HuH-7 (cell line): ENCODE measurements around the gene FOXJ3.
A peak's percentile ranks its signal among the peaks of the same experiment; 100 is the strongest.

Experiments used
- DNase-seq: peaks from one replicate; pipeline ENCODE4 v3.0.0; 2011; ENCODE audit warnings: low spot score

FOXJ3 gene

DNA sequence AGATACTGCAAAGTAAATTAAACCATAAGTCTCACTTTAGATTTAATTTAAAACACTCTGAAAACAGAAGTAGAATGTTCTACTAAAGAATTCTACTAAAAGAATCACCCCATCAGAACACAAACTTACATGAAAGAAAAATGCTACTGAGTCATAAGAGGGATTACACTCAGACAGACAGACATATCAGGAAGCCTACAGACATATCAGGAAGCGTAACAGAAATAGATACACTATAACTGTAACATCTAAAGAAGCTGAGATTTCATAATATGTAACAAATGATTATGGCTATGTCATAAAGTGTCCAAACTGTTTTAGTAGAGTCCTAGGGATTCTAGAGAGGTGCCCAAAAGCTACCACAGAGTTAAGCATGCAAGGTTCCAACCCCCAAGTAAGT is 23.9 kb downstream of the FOXJ3 start:
- DNase-seq = no peak

DNA sequence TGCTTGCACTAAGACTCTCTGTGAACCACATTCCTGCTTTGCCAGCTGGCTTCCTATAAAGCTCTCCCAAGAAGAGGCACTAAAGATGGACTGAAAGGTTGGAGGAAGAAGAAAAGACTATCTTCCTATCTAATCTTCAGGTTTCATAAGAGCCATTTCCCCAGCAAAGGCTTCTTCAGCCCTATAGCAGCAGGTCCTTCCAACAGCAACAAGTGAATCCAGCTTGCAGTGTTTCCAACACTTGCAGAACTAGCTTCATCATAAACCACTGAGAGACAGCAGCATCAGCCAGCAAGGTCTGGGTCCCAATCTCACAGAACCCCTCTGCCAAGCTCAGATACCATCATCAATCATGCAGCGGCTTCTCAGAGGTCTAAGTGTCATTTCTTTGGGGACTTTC is 28.1 kb downstream of the FOXJ3 start:
- DNase-seq = no peak

DNA sequence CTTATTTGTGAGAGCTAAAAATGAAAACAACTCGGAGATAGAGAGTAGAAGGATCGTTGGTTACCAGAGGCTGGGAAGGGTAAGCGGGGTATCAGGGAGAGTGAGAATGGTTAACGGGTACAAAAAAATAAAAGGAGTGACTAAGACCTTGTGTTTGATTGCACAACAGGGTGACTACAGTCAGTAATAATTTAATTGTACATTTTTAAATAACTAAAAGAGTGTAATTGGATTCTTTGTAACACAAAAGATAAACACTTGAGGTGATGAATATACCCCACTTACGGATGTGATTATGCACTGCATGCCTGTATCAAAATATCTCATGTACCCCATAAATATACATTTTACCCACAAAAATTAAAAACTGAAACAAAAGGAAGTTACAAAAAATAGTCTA is 29.4 kb downstream of the FOXJ3 start:
- DNase-seq = no peak

DNA sequence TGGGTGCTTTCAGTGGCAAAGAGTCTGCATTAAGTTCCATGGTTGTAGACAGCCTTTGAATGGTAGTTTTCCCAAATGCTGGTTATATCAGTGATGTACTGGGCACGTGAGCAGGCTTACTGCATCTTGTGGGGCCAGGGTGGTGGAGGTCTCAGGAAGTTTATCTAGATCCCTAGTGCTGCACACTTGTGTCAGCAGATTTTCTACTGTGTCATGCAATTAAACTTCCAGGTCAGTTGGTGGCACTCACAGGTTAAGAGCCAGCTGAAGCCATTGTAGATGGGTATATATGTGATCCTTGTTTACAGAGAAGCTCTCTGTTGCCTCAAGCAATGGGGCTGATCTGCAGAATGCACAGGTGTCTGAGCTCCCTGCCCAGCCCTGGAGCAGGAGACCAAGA is 33.0 kb downstream of the FOXJ3 start:
- no peak for DNase-seq

DNA sequence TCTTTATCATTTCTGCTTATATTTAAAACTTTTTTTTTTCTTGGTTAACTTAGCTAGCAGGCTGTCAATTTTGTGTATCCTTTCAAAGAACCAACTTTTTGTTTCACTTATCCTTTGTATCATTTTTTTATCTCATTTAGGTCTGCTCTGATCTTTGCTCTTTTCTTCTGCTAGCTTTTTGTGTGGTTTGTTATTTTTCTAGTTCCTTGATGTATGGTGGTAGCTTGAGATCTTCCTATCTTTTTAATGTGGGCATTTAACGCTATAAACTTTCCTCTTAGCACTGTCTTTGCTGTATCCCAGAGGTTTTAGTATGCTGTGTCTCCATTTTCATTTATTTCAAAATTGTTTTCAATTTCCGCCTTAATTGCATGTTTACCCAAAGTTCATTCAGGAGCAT is 36.5 kb downstream of the FOXJ3 start:
- DNase-seq = no peak

DNA sequence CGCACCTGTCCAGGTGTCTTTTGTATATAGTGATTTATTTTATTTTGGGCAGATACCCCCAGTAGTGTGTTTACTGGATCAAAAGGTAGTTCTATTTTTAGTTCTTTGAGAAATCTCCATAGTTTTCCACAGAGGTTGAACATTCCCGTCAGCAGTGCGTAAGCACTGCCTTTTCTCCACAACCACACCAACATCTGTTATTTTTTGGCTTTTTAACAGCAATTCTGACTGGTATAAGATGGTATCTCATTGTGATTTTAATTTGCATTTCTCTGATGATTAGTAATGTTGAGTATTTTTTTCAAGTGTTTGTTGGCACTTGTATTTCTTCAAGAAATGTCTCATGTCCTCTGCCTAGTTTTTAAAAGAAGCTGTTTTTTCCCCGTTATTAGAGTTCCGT is 39.2 kb downstream of the FOXJ3 start:
- no peak for DNase-seq

DNA sequence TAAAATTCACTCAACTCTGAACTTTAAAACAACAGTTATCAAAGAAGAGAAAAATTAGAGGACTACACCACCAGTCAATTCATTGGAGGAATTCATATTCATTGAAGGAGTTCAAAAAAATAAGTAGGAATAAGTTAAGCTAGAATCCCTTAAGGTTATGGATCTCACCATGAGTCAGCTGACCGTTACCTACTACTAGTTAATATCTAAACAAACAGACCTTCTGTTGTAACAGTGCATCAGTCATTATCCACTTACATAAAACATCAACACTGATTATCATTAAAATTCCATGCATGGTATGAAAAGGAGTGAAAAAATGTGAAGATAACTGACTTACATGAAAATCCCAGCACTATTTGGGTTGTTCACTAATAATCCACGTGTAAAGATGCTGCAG is 44.9 kb downstream of the FOXJ3 start:
- no peak for DNase-seq

DNA sequence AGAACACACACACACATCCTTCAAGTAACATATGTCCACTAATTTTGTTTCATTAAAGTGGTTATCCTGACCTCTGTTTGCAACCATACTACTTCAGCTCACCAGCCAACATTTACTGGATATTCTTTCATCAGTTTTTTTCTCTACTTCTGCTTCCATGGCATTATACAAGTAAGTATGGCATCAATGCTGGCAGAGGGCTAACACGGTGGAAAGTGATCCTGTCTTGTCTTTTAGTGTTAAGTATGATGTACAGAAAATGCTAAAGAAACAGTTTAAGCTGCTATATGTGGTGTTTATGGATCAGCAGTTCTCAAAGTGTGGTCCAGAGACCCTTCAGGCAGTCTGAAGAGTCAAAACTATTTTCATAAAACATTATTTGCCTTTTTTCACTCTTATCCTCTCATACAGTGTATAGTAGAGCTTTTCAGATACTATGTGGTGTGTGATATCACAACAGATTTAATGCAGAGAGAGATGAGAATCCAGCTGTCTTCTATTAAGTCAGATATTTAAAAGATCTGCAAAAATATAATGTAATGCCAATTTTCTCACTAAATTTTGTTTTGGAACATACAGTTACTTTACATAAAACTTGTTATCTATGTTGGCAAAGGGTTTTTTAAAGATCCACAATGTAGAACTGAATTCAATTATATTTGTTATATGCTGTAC is 46.6 kb downstream of the FOXJ3 start:
- DNase-seq = no peak

DNA sequence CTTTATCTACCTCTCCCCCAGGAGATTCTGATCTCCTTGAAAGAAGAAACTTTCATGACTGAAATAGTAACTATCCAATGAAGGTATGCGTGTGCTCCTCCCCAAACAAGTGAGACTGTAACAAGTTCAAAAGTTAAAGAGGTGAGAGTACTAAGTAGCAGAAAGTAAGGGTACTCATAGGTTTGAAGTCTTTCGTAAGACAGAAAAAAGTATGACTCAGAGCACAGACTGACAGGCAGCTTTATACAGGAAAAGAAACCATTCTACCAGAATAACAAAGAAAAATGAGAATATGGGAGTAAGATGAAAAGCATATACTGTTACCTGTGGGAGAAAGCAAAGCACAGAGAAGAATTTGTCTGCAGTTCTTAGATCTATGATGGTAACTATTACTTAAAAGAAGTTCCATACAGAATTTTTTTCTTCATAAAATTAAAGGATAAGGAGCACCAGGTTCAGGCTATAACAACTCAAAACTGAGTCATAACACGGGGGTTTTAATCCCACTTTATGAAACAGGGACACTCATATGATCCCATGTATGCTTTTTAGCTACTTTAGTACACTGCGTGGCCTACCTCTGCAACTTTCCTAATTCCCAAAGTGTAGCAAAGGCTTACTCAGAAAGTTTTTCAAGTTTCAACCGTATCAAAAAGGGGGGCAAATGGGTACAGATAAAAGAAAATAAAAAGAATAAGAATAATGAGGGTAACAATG is 52.0 kb downstream of the FOXJ3 start:
- no peak for DNase-seq

DNA sequence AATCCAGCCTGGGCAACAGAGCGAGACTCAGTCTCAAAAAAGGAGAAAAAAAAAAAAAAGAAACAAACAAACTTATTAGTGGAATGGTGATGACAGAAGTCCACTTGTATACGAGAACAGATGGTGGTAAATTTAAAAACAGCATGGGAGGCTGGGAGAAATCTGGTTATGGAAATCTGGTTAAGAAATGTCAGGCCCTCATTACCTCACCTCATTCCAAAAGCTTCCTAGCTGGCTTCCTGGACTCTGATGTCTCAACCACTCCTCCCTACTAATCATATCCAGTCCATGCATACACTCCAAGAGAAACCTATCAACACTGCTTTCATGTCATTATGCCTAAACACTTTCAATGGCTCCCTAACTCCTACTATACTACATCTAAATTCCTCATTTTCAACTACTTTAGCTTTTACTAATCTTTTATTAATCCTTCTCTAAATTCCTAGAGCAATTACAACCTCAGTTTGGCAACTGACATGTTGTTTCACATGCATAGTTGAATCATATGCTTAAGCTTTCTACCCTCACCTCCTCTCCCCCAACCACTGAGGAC is 52.9 kb downstream of the FOXJ3 start:
- DNase-seq = peak; percentile 9

DNA sequence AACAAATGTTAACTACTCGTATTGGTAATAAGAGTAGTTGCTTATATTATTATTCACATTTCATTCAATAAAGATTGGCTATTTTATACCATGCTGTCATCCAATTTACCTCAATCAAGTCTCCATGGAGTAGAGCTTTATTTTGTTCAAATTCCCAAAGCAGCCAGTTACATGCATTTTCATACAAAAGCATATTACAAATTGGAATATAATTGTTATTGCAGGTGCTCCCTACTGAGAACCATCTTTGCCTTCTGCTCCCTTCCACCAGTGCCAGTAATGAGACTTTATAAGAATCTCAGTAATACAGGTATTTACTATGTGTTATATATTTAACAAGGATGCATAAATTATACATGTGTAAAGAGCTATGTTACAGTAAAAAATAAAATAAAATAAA is 54.2 kb downstream of the FOXJ3 start:
- no peak for DNase-seq

DNA sequence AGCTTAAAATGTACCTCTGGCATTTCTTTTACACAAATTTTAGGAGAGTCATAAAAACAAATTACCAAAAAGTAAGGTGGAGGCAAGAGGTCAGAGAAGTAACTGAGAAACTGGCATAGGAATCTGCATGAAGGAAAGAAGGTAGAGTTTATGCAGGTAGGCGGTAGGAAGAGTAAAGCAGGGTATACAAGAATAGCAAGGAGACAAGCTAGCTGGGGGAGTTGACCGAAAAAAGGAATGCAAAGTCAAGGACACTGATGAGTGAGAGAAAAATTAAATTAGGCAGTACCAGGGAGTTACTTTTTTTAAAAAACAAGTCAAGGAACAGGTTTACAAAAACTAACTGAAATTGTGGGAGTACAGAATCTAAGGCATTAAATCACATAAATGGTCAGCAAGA is 56.0 kb downstream of the FOXJ3 start:
- no peak for DNase-seq

DNA sequence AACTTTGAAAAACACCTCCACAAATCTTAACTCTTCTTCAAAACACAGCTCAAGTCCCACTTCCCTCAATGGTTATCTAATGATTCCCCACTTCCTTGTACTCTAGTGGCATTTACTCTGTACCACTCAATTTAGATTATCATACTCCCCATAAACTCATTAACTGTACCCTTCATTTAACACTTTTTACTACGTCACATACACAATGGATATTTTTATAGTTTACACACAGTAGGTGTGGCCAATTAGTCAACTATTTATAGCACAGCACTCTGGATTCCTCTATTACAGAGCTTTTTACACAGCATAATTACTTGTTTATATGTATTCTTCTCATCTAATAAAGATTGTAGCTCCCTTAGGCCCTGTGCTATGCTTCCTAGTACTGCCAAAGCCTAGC is 62.1 kb downstream of the FOXJ3 start:
- DNase-seq = no peak

DNA sequence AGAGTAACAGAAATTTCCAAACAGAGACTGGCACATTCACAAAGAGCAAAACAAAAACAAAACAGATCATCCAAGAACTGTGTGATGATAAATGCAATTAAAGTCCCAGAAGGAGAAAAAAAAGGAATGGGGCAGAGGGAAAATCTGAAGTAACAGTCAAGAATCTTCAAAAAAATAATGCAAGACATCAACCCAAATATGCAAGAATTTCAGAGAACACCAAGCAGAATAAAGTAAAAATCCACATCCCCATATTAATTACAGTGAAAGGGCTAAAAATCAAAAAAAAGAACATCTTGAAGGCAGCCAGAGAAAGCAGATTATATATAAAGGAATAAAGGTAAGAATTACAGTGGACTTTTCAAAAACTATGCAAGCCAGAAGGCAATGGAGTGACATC is 67.1 kb downstream of the FOXJ3 start:
- DNase-seq = no peak

DNA sequence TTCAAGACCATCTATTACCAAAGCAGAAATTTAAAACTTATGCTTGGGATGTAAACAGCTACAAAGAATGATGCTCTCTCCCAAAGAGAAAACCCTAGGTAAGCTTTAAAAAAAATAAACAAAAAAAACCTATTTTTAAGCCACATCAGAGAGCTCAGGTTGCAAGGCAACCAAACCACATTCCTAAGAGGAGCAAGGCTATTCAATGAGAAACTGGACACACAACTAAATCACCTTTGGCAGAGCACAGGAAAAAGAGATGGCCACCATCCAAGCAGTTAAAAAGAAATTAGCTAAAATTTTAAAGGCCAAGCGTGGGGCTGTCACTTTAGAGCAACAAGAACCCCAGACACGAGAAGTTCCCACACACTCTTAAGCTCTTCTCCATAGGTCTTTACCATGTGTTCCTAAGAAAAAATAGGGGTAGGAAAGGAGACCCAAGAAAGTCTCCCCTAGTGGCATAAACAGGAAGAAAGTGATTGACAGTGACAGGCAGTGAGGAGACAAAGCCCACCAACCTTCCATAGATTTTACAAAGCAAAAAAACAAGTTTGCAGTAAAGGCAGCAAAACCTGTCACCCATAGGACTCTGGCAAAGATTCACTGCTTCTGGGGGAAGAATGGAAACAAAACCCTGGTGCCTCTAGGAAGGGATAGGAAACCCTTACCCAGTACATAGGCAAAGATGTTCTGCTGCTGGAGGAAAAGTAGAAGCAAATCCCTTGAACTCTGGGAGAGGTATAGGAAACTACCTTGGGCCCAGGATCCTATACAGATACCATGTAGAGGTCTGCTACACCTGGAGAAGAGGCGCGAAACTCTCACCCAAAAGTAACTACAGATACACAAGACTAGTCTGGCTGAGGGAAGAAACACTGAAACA is 68.5 kb downstream of the FOXJ3 start:
- no peak for DNase-seq

DNA sequence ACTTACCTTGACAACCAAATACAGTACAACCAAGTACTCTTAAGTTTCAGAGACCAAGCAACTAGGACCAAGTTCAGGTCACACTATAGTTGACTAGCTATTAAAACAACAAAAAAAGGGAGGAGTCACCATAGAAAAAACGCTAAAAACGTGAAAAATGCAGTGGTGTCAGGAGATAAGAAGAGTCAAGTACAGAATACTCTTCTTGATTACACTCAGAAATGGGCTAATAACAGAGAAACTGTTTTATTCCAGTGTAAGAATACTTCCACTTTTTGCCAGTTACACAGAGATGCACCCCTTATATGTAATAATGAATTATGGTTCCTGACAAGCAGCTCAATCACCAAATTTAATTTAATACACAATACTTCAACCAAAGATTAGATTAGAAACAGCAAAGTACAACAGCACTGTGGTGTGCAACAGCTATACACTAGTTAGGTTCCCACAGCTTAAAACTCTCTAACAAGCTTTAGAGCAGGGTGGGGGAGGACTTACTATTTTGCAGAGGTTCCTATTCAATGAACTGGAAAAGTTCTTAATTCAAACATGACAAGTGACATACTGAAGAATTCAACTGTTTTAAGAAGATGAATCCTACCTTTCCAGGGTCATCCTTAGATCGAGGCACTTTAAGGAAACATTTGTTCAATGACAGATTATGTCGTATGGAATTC is 70.4 kb downstream of the FOXJ3 start:
- DNase-seq = no peak

DNA sequence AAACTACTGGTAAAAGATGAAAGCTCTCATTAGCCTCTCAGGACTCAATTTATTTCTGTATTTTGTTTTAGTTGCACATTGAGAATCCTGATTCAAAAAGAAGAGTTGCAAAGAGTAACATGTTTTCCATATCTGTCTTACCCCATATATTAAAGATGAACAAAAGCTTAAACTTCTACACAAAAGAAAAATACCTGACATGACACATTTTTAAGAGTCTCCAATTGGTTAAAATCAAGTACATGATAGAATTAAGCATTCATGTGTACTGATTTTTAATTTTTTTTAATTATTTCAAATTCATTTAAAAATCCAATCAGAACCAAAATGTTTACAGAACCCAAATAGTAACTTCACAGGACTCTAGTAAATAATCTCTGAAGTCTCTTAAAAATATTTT is 72.0 kb downstream of the FOXJ3 start:
- DNase-seq = no peak

DNA sequence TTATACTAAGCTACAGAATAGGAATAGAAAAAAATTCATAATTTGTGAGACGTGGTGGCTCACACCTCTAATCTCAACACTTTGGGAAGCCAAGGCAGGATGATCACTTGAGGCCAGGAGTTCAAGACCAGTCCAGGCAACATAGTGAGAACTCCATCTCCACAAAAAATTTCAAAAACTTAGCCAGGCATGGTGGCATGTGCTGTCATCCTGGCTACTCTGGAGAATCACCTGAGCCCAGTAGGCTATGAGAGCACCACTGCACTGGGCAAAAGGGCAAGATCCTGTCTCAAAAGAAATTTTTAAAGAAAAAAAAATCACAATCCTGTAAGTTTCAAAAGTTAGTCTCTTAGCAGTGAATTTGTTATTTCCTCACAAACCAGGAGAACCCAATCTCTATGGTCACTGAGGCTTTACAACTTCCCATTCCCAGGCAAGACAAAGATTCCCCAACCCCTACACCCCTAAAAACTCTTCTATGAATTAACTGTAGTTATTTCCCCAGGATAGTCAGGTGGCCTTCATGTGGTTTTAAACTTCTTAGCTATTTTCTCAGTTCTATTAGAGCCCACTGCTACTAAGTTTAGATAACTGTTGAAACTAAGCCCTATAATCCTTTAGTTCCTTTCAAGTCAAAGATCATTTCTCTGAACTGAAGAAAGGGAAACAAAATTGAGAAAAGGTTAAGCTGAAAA is 74.5 kb downstream of the FOXJ3 start:
- DNase-seq = no peak

DNA sequence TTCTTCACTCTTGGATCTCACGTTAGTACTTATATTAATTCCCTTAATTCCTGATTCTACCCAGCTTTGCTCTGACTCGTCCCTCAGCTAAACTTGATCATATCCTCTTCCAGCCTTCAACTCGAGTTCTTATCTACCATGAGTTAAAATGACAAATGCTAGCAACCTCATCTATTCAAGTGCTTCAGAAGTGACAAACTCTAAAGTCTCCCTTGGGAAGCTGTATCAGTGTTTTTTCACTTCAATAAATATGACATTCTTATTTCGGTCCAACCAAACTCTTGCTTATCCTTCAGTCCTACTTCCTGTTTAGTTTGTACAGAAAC is 75.3 kb downstream of the FOXJ3 start:
- no peak for DNase-seq

DNA sequence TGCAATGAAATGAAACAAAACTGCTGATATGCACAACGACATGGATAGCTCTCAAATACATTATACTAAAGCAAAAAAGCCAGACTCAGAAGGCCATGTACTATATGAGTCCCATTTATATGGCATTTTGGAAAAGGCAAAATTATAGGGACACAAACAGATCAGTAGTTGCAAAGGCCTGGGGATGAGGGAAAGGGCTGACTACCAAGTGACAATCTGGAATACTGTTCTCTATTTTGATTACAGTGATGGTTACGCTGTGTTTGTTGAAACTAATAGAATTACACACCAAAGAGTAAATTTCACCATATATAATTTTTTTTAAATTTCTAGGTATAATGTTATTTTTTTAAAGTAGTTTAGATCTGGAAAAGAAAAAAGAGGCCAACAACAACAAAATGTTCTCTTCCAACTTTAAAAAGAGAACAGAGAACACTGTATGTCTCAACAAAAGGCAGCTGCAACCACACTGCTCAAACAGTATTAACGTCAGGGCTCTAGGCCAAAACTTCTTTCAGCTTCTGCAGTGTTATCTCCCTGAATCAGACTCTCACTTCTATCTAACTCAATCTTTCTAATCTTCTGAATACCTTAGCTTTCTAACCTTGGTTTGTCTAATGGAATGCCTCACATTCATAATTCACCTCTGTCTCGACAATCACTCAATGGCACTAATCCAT is 75.8 kb downstream of the FOXJ3 start:
- DNase-seq = no peak

DNA sequence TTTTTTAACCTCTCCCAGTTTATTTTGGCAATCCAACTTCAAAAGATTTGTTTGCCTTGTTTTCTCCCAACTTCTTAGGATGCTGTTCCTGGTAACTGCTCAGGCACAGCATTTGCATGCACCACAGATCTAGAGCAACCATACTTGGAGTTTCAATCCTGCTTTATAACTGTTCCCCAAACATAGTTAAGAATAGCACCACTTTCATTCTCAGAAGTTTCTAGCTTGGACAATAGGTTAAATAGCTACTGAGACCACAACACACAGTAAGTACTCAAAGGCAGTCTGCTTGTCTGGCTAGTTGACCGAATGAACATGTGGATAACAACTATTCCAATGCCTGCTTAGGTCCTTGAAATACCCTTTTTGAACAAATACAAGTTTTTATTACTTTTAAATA is 76.8 kb downstream of the FOXJ3 start:
- no peak for DNase-seq
